HUES6 (cell line): ENCODE results near the gene RBPJ.
"Not testable (repeated sequence)": the region's sequence is repeated elsewhere in the genome, so short reads cannot be mapped to it uniquely, and the experiment has no call there.

Source experiments
- H3K27ac ChIP-seq: 2 replicates; pipeline ENCODE4 v1.7.0; 2013; ENCODE audit warnings: low read depth, mild to moderate bottlenecking, low read length, inconsistent platforms
- H3K27me3 ChIP-seq: 2 replicates; pipeline ENCODE4 v1.6.1; 2013; ENCODE audit warnings: low read length; ENCODE audit not compliant: control insufficient read depth, insufficient read depth
- H3K36me3 ChIP-seq: 2 replicates; pipeline ENCODE4 v1.6.1; 2013; ENCODE audit warnings: low read length; ENCODE audit not compliant: control insufficient read depth, insufficient read depth
- H3K4me1 ChIP-seq: 2 replicates; pipeline ENCODE4 v1.6.1; 2013; ENCODE audit warnings: low read length; ENCODE audit not compliant: control insufficient read depth, insufficient read depth
- H3K4me3 ChIP-seq: 2 replicates; pipeline ENCODE4 v1.5.1; 2013; ENCODE audit warnings: low read depth, low read length
- H3K9ac ChIP-seq: one replicate; pipeline ENCODE4 v1.6.1; 2013; ENCODE audit warnings: mild to moderate bottlenecking, low read length
- H3K9me3 ChIP-seq: 2 replicates; pipeline ENCODE4 v1.6.1; 2013; ENCODE audit warnings: low read depth, low read length; ENCODE audit not compliant: control insufficient read depth, insufficient read depth

Gene RBPJ

GRCh38 chr4:26342328-26343037 lies 21.7 kb downstream of the RBPJ start:
- H3K4me1 ChIP-seq = peaks cover 32% of the 10 kb centered on the region
- no peaks in the 10 kb centered on the region for H3K36me3 ChIP-seq
- H3K27ac ChIP-seq = no peak overlapping the region
- no peaks in the 10 kb centered on the region for H3K9me3 ChIP-seq
- no peak overlapping the region for H3K4me3 ChIP-seq
- H3K27me3 ChIP-seq = no peaks in the 10 kb centered on the region
- no peak overlapping the region for H3K9ac ChIP-seq

GRCh38 chr4:26343038-26343398 lies 22.2 kb downstream of the RBPJ start:
- no peak overlapping the region for H3K9ac ChIP-seq
- no peak overlapping the region for H3K4me3 ChIP-seq

GRCh38 chr4:26344901-26345564 lies 24.2 kb downstream of the RBPJ start:
- Histone ChIP-seq H3K4me3 (no peak overlapping the region), H3K36me3 (no peaks in the 10 kb centered on the region), H3K9me3 (no peaks in the 10 kb centered on the region), H3K9ac (no peak overlapping the region), H3K27me3 (no peaks in the 10 kb centered on the region), H3K4me1 (peaks cover 33% of the 10 kb centered on the region), H3K27ac (no peak overlapping the region; the same call in 1 of the 2 replicates)

More at GRCh38 chr4:26343038-26343398, 22.2 kb downstream of the RBPJ start:
- Histone ChIP-seq H3K9me3 (no peaks in the 10 kb centered on the region), H3K27me3 (no peaks in the 10 kb centered on the region), H3K27ac (no peak overlapping the region), H3K36me3 (no peaks in the 10 kb centered on the region), H3K4me1 (peaks cover 33% of the 10 kb centered on the region)

GRCh38 chr4:26345565-26345938 lies 24.7 kb downstream of the RBPJ start:
- Histone ChIP-seq H3K9me3 (no peaks in the 10 kb centered on the region), H3K36me3 (no peaks in the 10 kb centered on the region), H3K27ac (peak overlapping the region; percentile 27; the same call in 1 of the 2 replicates), H3K27me3 (no peaks in the 10 kb centered on the region), H3K4me1 (peaks cover 33% of the 10 kb centered on the region), H3K9ac (no peak overlapping the region), H3K4me3 (no peak overlapping the region)

GRCh38 chr4:26346203-26346620 lies 25.4 kb downstream of the RBPJ start:
- peaks cover 29% of the 10 kb centered on the region for H3K4me1 ChIP-seq
- H3K27me3 ChIP-seq = no peaks in the 10 kb centered on the region
- no peak overlapping the region for H3K4me3 ChIP-seq
- no peak overlapping the region for H3K9ac ChIP-seq
- H3K9me3 ChIP-seq = no peaks in the 10 kb centered on the region
- no peak overlapping the region for H3K27ac ChIP-seq
- no peaks in the 10 kb centered on the region for H3K36me3 ChIP-seq

GRCh38 chr4:26349496-26349895 lies 28.7 kb downstream of the RBPJ start:
- Histone ChIP-seq H3K9ac (no peak overlapping the region), H3K27me3 (no peaks in the 10 kb centered on the region), H3K4me3 (no peak overlapping the region), H3K9me3 (no peaks in the 10 kb centered on the region), H3K27ac (no peak overlapping the region), H3K36me3 (no peaks in the 10 kb centered on the region), H3K4me1 (peaks cover 17% of the 10 kb centered on the region)

GRCh38 chr4:26351685-26352084 lies 30.9 kb downstream of the RBPJ start:
- H3K9me3 ChIP-seq = no peaks in the 10 kb centered on the region

GRCh38 chr4:26354491-26354890 lies 33.7 kb downstream of the RBPJ start:
- H3K9ac ChIP-seq = no peak overlapping the region
- no peaks in the 10 kb centered on the region for H3K9me3 ChIP-seq
- H3K27me3 ChIP-seq = no peaks in the 10 kb centered on the region
- no peak overlapping the region for H3K27ac ChIP-seq
- peaks cover 9% of the 10 kb centered on the region; the same call in 1 of the 2 replicates for H3K4me1 ChIP-seq
- H3K4me3 ChIP-seq = no peak overlapping the region
- H3K36me3 ChIP-seq = no peaks in the 10 kb centered on the region

More at GRCh38 chr4:26351685-26352084, 30.9 kb downstream of the RBPJ start:
- Histone ChIP-seq H3K27ac (no peak overlapping the region), H3K36me3 (no peaks in the 10 kb centered on the region), H3K4me3 (no peak overlapping the region), H3K4me1 (peaks cover 10% of the 10 kb centered on the region), H3K9ac (no peak overlapping the region), H3K27me3 (no peaks in the 10 kb centered on the region)

GRCh38 chr4:26355392-26356052 lies 34.7 kb downstream of the RBPJ start:
- Histone ChIP-seq H3K9me3 (no peaks in the 10 kb centered on the region), H3K4me3 (no peak overlapping the region), H3K27me3 (no peaks in the 10 kb centered on the region), H3K36me3 (no peaks in the 10 kb centered on the region), H3K27ac (no peak overlapping the region), H3K9ac (no peak overlapping the region), H3K4me1 (peaks cover 16% of the 10 kb centered on the region)

GRCh38 chr4:26356081-26356501 lies 35.3 kb downstream of the RBPJ start:
- no peak overlapping the region for H3K9ac ChIP-seq
- no peak overlapping the region for H3K4me3 ChIP-seq
- peaks cover 20% of the 10 kb centered on the region for H3K4me1 ChIP-seq
- H3K36me3 ChIP-seq = no peaks in the 10 kb centered on the region
- H3K9me3 ChIP-seq = no peaks in the 10 kb centered on the region
- H3K27ac ChIP-seq = no peak overlapping the region
- no peaks in the 10 kb centered on the region for H3K27me3 ChIP-seq

GRCh38 chr4:26359521-26359920 lies 38.7 kb downstream of the RBPJ start:
- H3K9ac ChIP-seq, H3K27ac ChIP-seq: not testable (repeated sequence)
- H3K4me3 ChIP-seq = peak overlapping the region; percentile 37

More at GRCh38 chr4:26359521-26359920, 38.7 kb downstream of the RBPJ start:
- not testable (repeated sequence) for H3K9me3 ChIP-seq, H3K36me3 ChIP-seq, H3K27me3 ChIP-seq
- H3K4me1 ChIP-seq = peaks cover 22% of the 10 kb centered on the region
